ENCODE data around the gene XRCC1.

GRCh38 chr19:43610493-43610892 is 35.2 kb upstream of the XRCC1 start:
- TF ChIP-seq CTCF (IDR thresholded peaks at IDR 0.05; ENCODE audit: borderline replicate concordance, extremely low read depth, low read length, poor library complexity, severe bottlenecking) (no peak), EZH2 (IDR thresholded peaks at IDR 0.05; ENCODE audit: borderline replicate concordance, low read depth, low read length, severe bottlenecking) (no peak)
